ENCODE data around the gene TCF12. TPM values are rescaled to one million over a fixed set of nuclear protein-coding genes. Genes with fewer than 3 reads are reported as not detected.

The TCF12 gene
- total RNA-seq: 100 to 1,000 TPM; 102 to 158 TPM
- 10 to 100 TPM; 17.8 to 26.7 TPM for polyA plus RNA-seq
- long read RNA-seq, donor 1, full-length matches to known transcripts: 1 of 191 reads
- long read RNA-seq, donor 1, partial matches to known transcripts: 135 of 191 reads
- long read RNA-seq, donor 1, other reads (novel, unspliced or antisense): 55 of 191 reads
- long read RNA-seq, donor 2, full-length matches to known transcripts: 16 of 70 reads
- long read RNA-seq, donor 2, partial matches to known transcripts: 14 of 70 reads
- long read RNA-seq, donor 2, other reads (novel, unspliced or antisense): 40 of 70 reads

- Histone ChIP-seq H3K9me3 (ENCODE audit: control insufficient read depth, low read length) (no peaks in the 10 kb centered on the region), H3K4me3 (ENCODE audit: low read length in 2 of 2) (peak within 1 kb of the TSS; percentile 90 to 92), H3K36me3 (ENCODE audit: control insufficient read depth in 1 of 2, insufficient read depth in 2 of 2, low read length in 1 of 2) (no peaks in the 10 kb centered on the region), H3K27ac (ENCODE audit: low read depth in 1 of 2, low read length in 2 of 2) (peak within 1 kb of the TSS; percentile 20 to 91), H3K27me3 (ENCODE audit: control insufficient read depth in 1 of 2, insufficient read depth in 2 of 2, low read length in 1 of 2) (no peaks in the 10 kb centered on the region), H3K4me1 (ENCODE audit: control insufficient read depth in 1 of 2, insufficient read depth in 2 of 2, low read length in 2 of 2) (peaks cover 0 to 8% of the 10 kb centered on the region in 2 donors)
- intact Hi-C loops (cut with DNase I): loop anchor here (1.0 to 10.0 kb wide), 2 partner anchors 31 to 227 kb away; no protein-coding TSS in a partner anchor
- ATAC-seq (ENCODE audit: low FRiP score): peak; percentile 97
- DNase-seq: peak; percentile 97 to 99
- 1% methylated on average over 84 to 97 of the region's 97 CpGs for WGBS, 2 donors
Observed at GRCh38 chr15:56918046-56918938, at the start of gene TCF12. Gene TCF12 (plus strand): TSS chr15:56918644. CDS start chr15:56919914, 1,270 bp downstream.

- Histone ChIP-seq H3K4me3 (ENCODE audit: low read length in 2 of 2) (no peak overlapping the region), H3K9me3 (ENCODE audit: control insufficient read depth, low read length) (no peaks in the 10 kb centered on the region), H3K4me1 (ENCODE audit: control insufficient read depth in 1 of 2, insufficient read depth in 2 of 2, low read length in 2 of 2) (no peaks in the 10 kb centered on the region), H3K27me3 (ENCODE audit: control insufficient read depth in 1 of 2, insufficient read depth in 2 of 2, low read length in 1 of 2) (no peaks in the 10 kb centered on the region), H3K36me3 (ENCODE audit: control insufficient read depth in 1 of 2, insufficient read depth in 2 of 2, low read length in 1 of 2) (no peaks in the 10 kb centered on the region), H3K27ac (ENCODE audit: low read depth in 1 of 2, low read length in 2 of 2) (no peak overlapping the region)
- intact Hi-C loops (cut with DNase I): loop anchor here in 1 of 2 donors (5.0 kb wide), 1 partner anchor 372 kb away; no protein-coding TSS in a partner anchor
- no peak for ATAC-seq (ENCODE audit: low FRiP score)
- peak in 1 of 2 donors; percentile 56 for DNase-seq
- 74 to 80% methylated on average over 3 of the region's 3 CpGs for WGBS, 2 donors
Observed at GRCh38 chr15:56869573-56869972, 48.9 kb upstream of the TCF12 start.

- H3K36me3 ChIP-seq (ENCODE audit: control insufficient read depth in 1 of 2, insufficient read depth in 2 of 2, low read length in 1 of 2): no peaks in the 10 kb centered on the region
- no peaks in the 10 kb centered on the region for H3K9me3 ChIP-seq (ENCODE audit: control insufficient read depth, low read length)
- H3K27ac ChIP-seq (ENCODE audit: low read depth in 1 of 2, low read length in 2 of 2): no peak overlapping the region
- intact Hi-C loops (cut with DNase I): loop anchor here in 1 of 2 donors (5.0 kb wide), 1 partner anchor 374 kb away; no protein-coding TSS in a partner anchor
- H3K4me3 ChIP-seq (ENCODE audit: low read length in 2 of 2): no peak overlapping the region
- H3K4me1 ChIP-seq (ENCODE audit: control insufficient read depth in 1 of 2, insufficient read depth in 2 of 2, low read length in 2 of 2): no peaks in the 10 kb centered on the region
- no peak for ATAC-seq (ENCODE audit: low FRiP score)
- no peaks in the 10 kb centered on the region for H3K27me3 ChIP-seq (ENCODE audit: control insufficient read depth in 1 of 2, insufficient read depth in 2 of 2, low read length in 1 of 2)
- DNase-seq: no peak
- WGBS, 2 donors: 57 to 77% methylated on average over 1 of the region's 1 CpG
Observed at GRCh38 chr15:56871185-56871584, 47.3 kb upstream of the TCF12 start.

- Histone ChIP-seq H3K4me3 (ENCODE audit: low read length in 2 of 2) (no peak overlapping the region), H3K27ac (ENCODE audit: low read depth in 1 of 2, low read length in 2 of 2) (no peak overlapping the region), H3K4me1 (ENCODE audit: control insufficient read depth in 1 of 2, insufficient read depth in 2 of 2, low read length in 2 of 2) (no peaks in the 10 kb centered on the region), H3K36me3 (ENCODE audit: control insufficient read depth in 1 of 2, insufficient read depth in 2 of 2, low read length in 1 of 2) (no peaks in the 10 kb centered on the region), H3K9me3 (ENCODE audit: control insufficient read depth, low read length) (no peaks in the 10 kb centered on the region), H3K27me3 (ENCODE audit: control insufficient read depth in 1 of 2, insufficient read depth in 2 of 2, low read length in 1 of 2) (no peaks in the 10 kb centered on the region)
- no peak for ATAC-seq (ENCODE audit: low FRiP score)
- intact Hi-C loops (cut with DNase I): loop anchor here in 1 of 2 donors (5.0 kb wide), 1 partner anchor 375 kb away; no protein-coding TSS in a partner anchor
- WGBS, 2 donors: 8 to 12% methylated on average over 4 of the region's 4 CpGs
- no peak for DNase-seq
Observed at GRCh38 chr15:56871867-56872266, 46.6 kb upstream of the TCF12 start.

- no peaks in the 10 kb centered on the region for H3K9me3 ChIP-seq (ENCODE audit: control insufficient read depth, low read length)
Observed at GRCh38 chr15:56877255-56877970, 41.0 kb upstream of the TCF12 start.

GRCh38 chr15:56879502-56879901 lies 38.9 kb upstream of the TCF12 start:
- H3K4me3 ChIP-seq (ENCODE audit: low read length in 2 of 2): no peak overlapping the region
- no peaks in the 10 kb centered on the region for H3K4me1 ChIP-seq (ENCODE audit: control insufficient read depth in 1 of 2, insufficient read depth in 2 of 2, low read length in 2 of 2)
- DNase-seq (no peak), ATAC-seq (ENCODE audit: low FRiP score) (no peak)
- no peaks in the 10 kb centered on the region for H3K27me3 ChIP-seq (ENCODE audit: control insufficient read depth in 1 of 2, insufficient read depth in 2 of 2, low read length in 1 of 2)
- intact Hi-C loops (cut with DNase I): no loop called here
- no peaks in the 10 kb centered on the region for H3K36me3 ChIP-seq (ENCODE audit: control insufficient read depth in 1 of 2, insufficient read depth in 2 of 2, low read length in 1 of 2)
- no peak overlapping the region for H3K27ac ChIP-seq (ENCODE audit: low read depth in 1 of 2, low read length in 2 of 2)
- H3K9me3 ChIP-seq (ENCODE audit: control insufficient read depth, low read length): no peaks in the 10 kb centered on the region
- 71% methylated on average over 2 of the region's 2 CpGs for WGBS, 2 donors

More at GRCh38 chr15:56877255-56877970, 41.0 kb upstream of the TCF12 start:
- DNase-seq (no peak), ATAC-seq (ENCODE audit: low FRiP score) (no peak)
- no peaks in the 10 kb centered on the region for H3K4me1 ChIP-seq (ENCODE audit: control insufficient read depth in 1 of 2, insufficient read depth in 2 of 2, low read length in 2 of 2)
- WGBS, 2 donors: 96 to 98% methylated on average over 8 of the region's 8 CpGs
- no peaks in the 10 kb centered on the region for H3K36me3 ChIP-seq (ENCODE audit: control insufficient read depth in 1 of 2, insufficient read depth in 2 of 2, low read length in 1 of 2)
- H3K4me3 ChIP-seq (ENCODE audit: low read length in 2 of 2): no peak overlapping the region
- no peaks in the 10 kb centered on the region for H3K27me3 ChIP-seq (ENCODE audit: control insufficient read depth in 1 of 2, insufficient read depth in 2 of 2, low read length in 1 of 2)
- intact Hi-C loops (cut with DNase I): no loop called here
- H3K27ac ChIP-seq (ENCODE audit: low read depth in 1 of 2, low read length in 2 of 2): no peak overlapping the region

GRCh38 chr15:56883088-56883487 lies 35.4 kb upstream of the TCF12 start:
- Histone ChIP-seq H3K27ac (ENCODE audit: low read depth in 1 of 2, low read length in 2 of 2) (no peak overlapping the region), H3K4me1 (ENCODE audit: control insufficient read depth in 1 of 2, insufficient read depth in 2 of 2, low read length in 2 of 2) (no peaks in the 10 kb centered on the region), H3K9me3 (ENCODE audit: control insufficient read depth, low read length) (no peaks in the 10 kb centered on the region), H3K36me3 (ENCODE audit: control insufficient read depth in 1 of 2, insufficient read depth in 2 of 2, low read length in 1 of 2) (no peaks in the 10 kb centered on the region), H3K27me3 (ENCODE audit: control insufficient read depth in 1 of 2, insufficient read depth in 2 of 2, low read length in 1 of 2) (no peaks in the 10 kb centered on the region), H3K4me3 (ENCODE audit: low read length in 2 of 2) (no peak overlapping the region)
- 80 to 82% methylated on average over 4 of the region's 4 CpGs for WGBS, 2 donors
- intact Hi-C loops (cut with DNase I): loop anchor here in 1 of 2 donors (10.0 kb wide), 1 partner anchor 58 kb away; no protein-coding TSS in a partner anchor
- no peak for DNase-seq
- no peak for ATAC-seq (ENCODE audit: low FRiP score)

- ATAC-seq (ENCODE audit: low FRiP score) (no peak), DNase-seq (no peak)
- H3K4me3 ChIP-seq (ENCODE audit: low read length in 2 of 2): peak overlapping the region; percentile 3 to 4
- 28 to 33% methylated on average over 9 of the region's 9 CpGs for WGBS, 2 donors
- no peaks in the 10 kb centered on the region for H3K4me1 ChIP-seq (ENCODE audit: control insufficient read depth in 1 of 2, insufficient read depth in 2 of 2, low read length in 2 of 2)
- H3K27me3 ChIP-seq (ENCODE audit: control insufficient read depth in 1 of 2, insufficient read depth in 2 of 2, low read length in 1 of 2): no peaks in the 10 kb centered on the region
- H3K36me3 ChIP-seq (ENCODE audit: control insufficient read depth in 1 of 2, insufficient read depth in 2 of 2, low read length in 1 of 2): no peaks in the 10 kb centered on the region
- intact Hi-C loops (cut with DNase I): loop anchor here in 1 of 2 donors (5.0 to 10.0 kb wide), 2 partner anchors 62 to 154 kb away; partner anchors contain the start of gene ZNF280D
- no peaks in the 10 kb centered on the region for H3K9me3 ChIP-seq (ENCODE audit: control insufficient read depth, low read length)
- peak overlapping the region; percentile 88 to 98 for H3K27ac ChIP-seq (ENCODE audit: low read depth in 1 of 2, low read length in 2 of 2)
Observed at GRCh38 chr15:56886363-56886931, 32.0 kb upstream of the TCF12 start.
